A549 treated with dexamethasone at 1 μM for 4 hours (cell line): Measurements from ENCODE around the gene OR52B4. TPM values are rescaled to one million over a fixed set of nuclear protein-coding genes. Genes with fewer than 3 reads are reported as not detected.

Source experiments
- total RNA-seq: library from RNA; stranded (reverse); fragments of 200-300 nt; extraction: Qiagen RNA extraction; gene quantifications from 5 replicates; pipeline ENCODE4 v1.2.3, GENCODE V29; 2022

OR52B4 gene
- not detected in 5 replicates for total RNA-seq

DNA sequence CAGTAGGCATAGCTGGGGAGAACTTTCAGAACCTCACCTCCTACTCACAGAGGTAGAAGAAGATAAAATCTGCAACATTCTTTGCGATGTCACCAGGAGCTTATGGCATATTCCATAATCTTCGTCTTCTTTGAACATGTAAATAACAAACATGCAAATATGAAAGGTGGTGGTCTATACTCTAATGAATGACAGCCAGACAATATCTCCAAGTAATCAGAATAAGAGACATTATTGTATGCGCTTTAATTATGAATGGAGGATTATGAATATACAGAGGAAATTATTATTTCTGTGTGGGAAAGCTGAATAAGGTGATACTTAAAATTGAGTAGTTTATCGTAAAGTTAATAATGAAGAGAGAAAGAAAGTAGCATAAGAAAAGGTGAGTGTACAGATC lies at the start of gene OR52B4:
OR52B4 (minus strand) TSS at position 101 of the 400 bp plus-strand sequence; CDS start at position 10, 91 bp downstream.

DNA sequence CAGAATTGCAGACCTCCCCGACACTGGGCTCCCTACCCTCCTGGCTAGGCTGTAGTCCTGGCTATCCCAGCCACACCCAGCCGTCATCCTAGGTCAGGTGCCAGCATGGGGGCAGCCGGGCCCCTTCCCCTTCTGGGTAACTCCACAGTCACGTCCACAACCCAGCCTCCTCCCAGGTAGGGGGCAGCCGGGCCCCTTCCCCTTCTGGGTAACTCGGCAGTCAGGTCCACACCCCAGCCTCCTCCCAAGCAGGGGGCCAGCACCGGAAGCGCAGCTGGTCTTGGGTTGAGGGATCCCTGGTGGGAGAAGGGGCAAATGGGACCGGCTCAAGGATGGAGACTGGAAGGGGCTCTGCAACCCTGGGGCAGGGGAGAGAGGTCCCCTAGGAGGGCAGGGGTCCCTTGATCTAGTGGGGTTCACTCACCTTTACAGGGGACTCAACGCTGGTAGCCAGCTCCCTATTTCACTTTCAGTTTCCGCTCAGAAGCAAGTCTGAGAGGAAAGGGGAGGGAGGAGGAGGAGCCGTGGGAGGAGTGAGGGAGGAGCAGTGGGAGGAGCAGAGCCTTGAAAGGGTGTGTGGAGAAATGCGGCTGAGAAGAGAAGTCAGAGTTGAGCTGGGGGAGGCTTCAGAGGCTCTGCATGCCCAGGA lies 25.1 kb upstream of the OR52B4 start, which contains the start of gene TRIM21:
TRIM21 (minus strand) TSS at position 494 of the 649 bp plus-strand sequence. CDS start 3,293 bp downstream, outside the sequence.

Other genes with a start within 250 kb of the OR52B4 start
- gene TRIM21, start 25.3 kb upstream of the OR52B4 start, total RNA-seq = 18.2 to 24.7 TPM (median 23.6 TPM) in 5 replicates
- not detected in 5 replicates for gene OR52K2, start 80.9 kb upstream of the OR52B4 start, total RNA-seq
- gene OR52K1, start 114.3 kb upstream of the OR52B4 start, total RNA-seq = not detected in 5 replicates
- not detected in 5 replicates for gene OR52M1, start 176.8 kb upstream of the OR52B4 start, total RNA-seq
- gene OR52I2, start 213.4 kb upstream of the OR52B4 start, total RNA-seq = not detected in 5 replicates
- not detected in 5 replicates for gene OR52I1, start 225.7 kb upstream of the OR52B4 start, total RNA-seq
- gene TRIM68, start 239.8 kb upstream of the OR52B4 start, total RNA-seq = 7.7 to 10.1 TPM (median 9.7 TPM) in 5 replicates